Small intestine (tissue), 7 donors: ENCODE measurements around the gene SYNGR2. TPM values are rescaled to one million over a fixed set of nuclear protein-coding genes. Genes with fewer than 3 reads are reported as not detected.
A peak's percentile ranks its signal among the peaks of the same experiment; 100 is the strongest.

Source experiments
- DNase-seq, 2 donors: peaks; one replicate each; pipeline versions ENCODE4 v3.0.0 to v3.0.0-alpha.2; 2013
- FAIRE-seq: peaks from 2 replicates; lab custom pipeline; 2012; peaks lifted over from hg19 to GRCh38; lab: Jason Lieb, UNC
- H3K27ac ChIP-seq, 3 donors: one replicate each; pipeline ENCODE4 v1.5.1; 2013; ENCODE audit warnings: low read length in 2 of 3, mild to moderate bottlenecking in 2 of 3, control low read depth in 1 of 3, inconsistent platforms in 1 of 3, low read depth in 1 of 3, moderate library complexity in 1 of 3
- H3K27me3 ChIP-seq, 3 donors: one replicate each; pipeline ENCODE4 v1.6.1; 2013; ENCODE audit warnings: low read length in 3 of 3, inconsistent platforms in 1 of 3; ENCODE audit not compliant: control insufficient read depth in 3 of 3, insufficient read depth in 3 of 3
- H3K36me3 ChIP-seq, 3 donors: one replicate each; pipeline ENCODE4 v1.6.1; 2013; ENCODE audit warnings: low read length in 3 of 3, inconsistent platforms in 1 of 3, low read depth in 1 of 3, mild to moderate bottlenecking in 1 of 3, moderate library complexity in 1 of 3; ENCODE audit not compliant: control insufficient read depth in 3 of 3, insufficient read depth in 2 of 3
- H3K4me1 ChIP-seq, 3 donors: one replicate each; pipeline ENCODE4 v1.6.1; 2013; ENCODE audit warnings: low read length in 2 of 3, inconsistent platforms in 1 of 3, low read depth in 1 of 3, mild to moderate bottlenecking in 1 of 3, moderate library complexity in 1 of 3; ENCODE audit not compliant: control insufficient read depth in 3 of 3, insufficient read depth in 2 of 3
- H3K4me3 ChIP-seq, 3 donors: one replicate each; pipeline ENCODE4 v1.5.1; 2013; ENCODE audit warnings: low read length in 3 of 3, control low read depth in 1 of 3, inconsistent platforms in 1 of 3, low read depth in 1 of 3, mild to moderate bottlenecking in 1 of 3, moderate library complexity in 1 of 3
- H3K9me3 ChIP-seq, 2 donors: one replicate each; pipeline ENCODE4 v1.6.1; 2013; ENCODE audit warnings: low read depth in 1 of 2, low read length in 1 of 2; ENCODE audit not compliant: control insufficient read depth in 2 of 2, insufficient read depth in 1 of 2
- WGBS, 3 donors: extraction: QIAGEN DNeasy Blood & Tissue Kit; methylation state at CpG; one replicate each; pipeline ENCODE4 v1.1.7; 2013; 5-methylcytosine and 5-hydroxymethylcytosine counted together
- polyA plus RNA-seq, 4 donors: library from polyadenylated mRNA; stranded (reverse) in 3 of 4; unstranded in 1 of 4; fragments of 200-250 nt in 3 of 4; fragments of 120-200 nt in 1 of 4; gene quantifications; one replicate each; pipeline versions ENCODE4 v1.2.1 to v1.2.3, GENCODE V29; 2013
- donor health status: healthy with polysubstance abuse.
- donor health status: control.
- donor health status: control.
- donor health status: Bipolar disorder and iron deficiency.
- donor health status: healthy.

The SYNGR2 gene
- polyA plus RNA-seq, 4 donors, result 46.5 to 187 (median 120) TPM

- no peak for DNase-seq
- Histone ChIP-seq H3K4me3 (no peak overlapping the region), H3K4me1 (peaks cover 2 to 22% (median 6%) of the 10 kb centered on the region in 3 donors), H3K9me3 (no peaks in the 10 kb centered on the region), H3K27me3 (no peaks in the 10 kb centered on the region), H3K27ac (no peak overlapping the region), H3K36me3 (peaks cover 13 to 86% (median 15%) of the 10 kb centered on the region in 3 donors)
- WGBS, 3 donors, result 88 to 96% (median 93%) methylated on average over 4 of the region's 4 CpGs
- FAIRE-seq, result no peak
These were observed 45.5 kb upstream of the SYNGR2 start for GRCh38 chr17:78122931-78123249.

GRCh38 chr17:78123258-78123929, 45.0 kb upstream of the SYNGR2 start:
- Histone ChIP-seq H3K36me3 (peaks cover 13 to 83% (median 15%) of the 10 kb centered on the region in 3 donors), H3K9me3 (no peaks in the 10 kb centered on the region), H3K27ac (peak overlapping the region in 1 of 3 donors; percentile 33), H3K27me3 (no peaks in the 10 kb centered on the region), H3K4me1 (peaks cover 2 to 23% (median 6%) of the 10 kb centered on the region in 3 donors), H3K4me3 (no peak overlapping the region)
- DNase-seq (no peak), FAIRE-seq (no peak)
- 96 to 97% (median 97%) methylated on average over 5 of the region's 5 CpGs for WGBS, 3 donors

DNA sequence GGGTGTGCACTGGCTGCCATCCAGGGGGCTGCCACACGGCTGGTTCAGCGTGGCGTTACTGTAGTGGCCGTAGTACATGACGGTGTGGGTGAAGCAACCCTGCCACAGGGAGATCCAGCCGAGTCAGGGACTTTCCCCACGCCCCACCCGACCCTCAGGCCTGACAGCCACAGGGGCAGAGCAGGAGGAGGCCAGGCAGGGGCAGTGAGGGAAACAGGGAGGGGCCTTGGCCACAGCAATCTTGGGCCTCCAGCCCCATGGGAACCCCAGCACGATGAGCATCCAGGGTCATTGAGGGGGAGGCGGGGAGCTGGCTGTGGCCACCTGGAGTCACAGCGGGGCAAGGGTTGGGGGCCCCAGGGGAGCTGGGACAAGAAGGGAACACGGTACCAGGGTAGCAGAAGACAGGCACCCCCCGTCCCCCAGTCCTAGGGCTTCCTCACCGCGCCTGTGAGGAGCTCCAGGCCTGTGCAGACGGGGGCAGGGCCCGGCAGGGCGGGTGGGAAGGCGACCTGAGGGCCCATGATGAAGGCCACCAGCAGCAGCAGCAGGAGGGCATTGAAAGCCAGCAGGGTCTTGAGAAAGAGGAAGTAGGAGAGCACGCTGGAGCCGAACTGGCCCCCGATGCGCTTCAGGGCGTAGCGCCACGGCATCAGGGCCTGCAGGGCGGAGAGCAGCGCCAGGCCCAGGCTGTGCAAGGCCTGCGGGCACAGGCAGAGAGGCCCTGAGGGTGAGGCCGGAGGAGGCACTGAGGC, 44.1 kb upstream of the SYNGR2 start:
- Histone ChIP-seq H3K4me3 (peak overlapping the region in 1 of 3 donors; percentile 6), H3K9me3 (no peaks in the 10 kb centered on the region), H3K27me3 (no peaks in the 10 kb centered on the region), H3K4me1 (peaks cover 2 to 27% (median 6%) of the 10 kb centered on the region in 3 donors), H3K27ac (peak overlapping the region in 2 of 3 donors; percentile 9 to 33), H3K36me3 (peaks cover 11 to 75% (median 15%) of the 10 kb centered on the region in 3 donors)
- DNase-seq (no peak), FAIRE-seq (no peak)
- WGBS, 3 donors, result 70 to 81% (median 74%) methylated on average over 24 to 30 of the region's 30 CpGs

DNA sequence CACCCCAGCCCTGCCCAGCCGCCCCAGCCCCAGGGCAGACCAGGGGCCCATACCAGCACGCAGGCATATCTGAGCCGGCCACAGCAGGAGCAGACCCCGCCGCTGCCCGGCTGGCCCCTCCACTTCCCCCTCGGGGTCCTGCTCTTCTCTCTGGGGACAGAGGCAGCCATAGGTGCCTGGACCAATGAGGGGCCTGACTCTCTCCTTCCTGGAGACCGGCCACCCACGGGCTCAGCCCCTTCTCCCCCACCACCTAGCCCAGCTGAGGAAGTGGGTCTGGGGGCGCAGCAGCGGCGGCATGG, 43.6 kb upstream of the SYNGR2 start:
- 67 to 77% (median 76%) methylated on average over 7 to 12 of the region's 12 CpGs for WGBS, 3 donors
- no peak for FAIRE-seq
- Histone ChIP-seq H3K27me3 (peaks cover 0 to 3% (median 0%) of the 10 kb centered on the region in 3 donors), H3K9me3 (no peaks in the 10 kb centered on the region), H3K4me1 (peaks cover 2 to 33% (median 6%) of the 10 kb centered on the region in 3 donors), H3K27ac (peak overlapping the region in 1 of 3 donors; percentile 33), H3K36me3 (peaks cover 11 to 72% (median 15%) of the 10 kb centered on the region in 3 donors), H3K4me3 (peak overlapping the region in 1 of 3 donors; percentile 6)
- DNase-seq, result no peak

DNA sequence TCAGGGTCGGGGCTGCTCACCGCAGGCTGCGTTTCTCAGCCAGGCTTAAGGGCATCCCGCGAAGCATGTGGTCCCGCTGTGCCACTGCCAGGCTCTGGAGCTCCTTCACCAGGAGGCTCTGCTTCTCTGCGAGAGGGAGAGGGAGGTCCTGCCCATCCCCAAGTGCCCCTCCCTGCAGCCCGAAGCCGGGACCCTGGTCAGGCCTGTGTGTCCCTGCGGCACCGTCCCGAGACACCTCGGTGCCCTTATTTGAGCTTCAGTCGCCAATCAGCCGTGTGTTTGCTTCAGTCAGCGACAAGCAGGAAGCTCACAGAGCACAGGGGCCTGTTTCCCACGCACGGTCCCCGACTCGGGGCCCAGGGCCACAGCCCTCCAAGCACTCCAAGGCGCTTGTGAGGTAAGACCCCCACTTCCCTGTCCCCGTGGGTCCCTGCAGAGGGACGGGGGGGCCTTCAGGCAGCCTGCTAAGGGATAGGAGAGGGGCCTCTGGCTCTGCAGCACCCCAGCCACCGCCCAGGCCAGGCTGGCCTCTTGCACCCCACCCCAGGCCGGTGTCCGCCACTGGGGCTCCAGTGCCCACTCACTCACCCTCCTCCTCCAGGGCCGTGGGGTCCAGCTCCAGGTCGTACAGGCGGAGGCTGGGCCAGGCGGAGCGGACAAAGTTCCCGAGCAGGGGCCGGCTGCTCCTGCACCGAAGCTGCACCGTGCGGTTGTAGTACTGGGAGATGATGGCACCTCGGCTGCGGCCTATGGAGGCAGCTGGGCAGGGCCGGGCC, 43.1 kb upstream of the SYNGR2 start:
- Histone ChIP-seq H3K4me1 (peaks cover 2 to 37% (median 6%) of the 10 kb centered on the region in 3 donors), H3K9me3 (no peaks in the 10 kb centered on the region), H3K4me3 (peak overlapping the region in 1 of 3 donors; percentile 94), H3K27ac (peak overlapping the region in 2 of 3 donors; percentile 33 to 51), H3K36me3 (peaks cover 11 to 69% (median 15%) of the 10 kb centered on the region in 3 donors), H3K27me3 (peaks cover 0 to 4% (median 0%) of the 10 kb centered on the region in 3 donors)
- 63 to 81% (median 67%) methylated on average over 36 to 39 of the region's 39 CpGs for WGBS, 3 donors
- FAIRE-seq (no peak), DNase-seq (no peak)

- 71 to 78% (median 72%) methylated on average over 24 to 25 of the region's 25 CpGs for WGBS, 3 donors
- Histone ChIP-seq H3K36me3 (peaks cover 8 to 60% (median 15%) of the 10 kb centered on the region in 3 donors), H3K4me1 (peaks cover 2 to 42% (median 6%) of the 10 kb centered on the region in 3 donors), H3K9me3 (no peaks in the 10 kb centered on the region), H3K4me3 (peak overlapping the region in 1 of 3 donors; percentile 94), H3K27me3 (peaks cover 0 to 13% (median 0%) of the 10 kb centered on the region in 3 donors), H3K27ac (peak overlapping the region in 2 of 3 donors; percentile 90 to 94)
- DNase-seq, result no peak
- no peak for FAIRE-seq
These were observed 42.1 kb upstream of the SYNGR2 start for GRCh38 chr17:78125976-78126894.

GRCh38 chr17:78126895-78127238, 41.5 kb upstream of the SYNGR2 start:
- Histone ChIP-seq H3K36me3 (peaks cover 8 to 56% (median 15%) of the 10 kb centered on the region in 3 donors), H3K27ac (peak overlapping the region; percentile 90 to 94 (median 92)), H3K27me3 (peaks cover 0 to 15% (median 0%) of the 10 kb centered on the region in 3 donors), H3K4me1 (peaks cover 2 to 43% (median 6%) of the 10 kb centered on the region in 3 donors), H3K9me3 (no peaks in the 10 kb centered on the region), H3K4me3 (peak overlapping the region in 2 of 3 donors; percentile 94)
- 54 to 78% (median 69%) methylated on average over 6 of the region's 6 CpGs for WGBS, 3 donors
- no peak for FAIRE-seq
- no peak for DNase-seq
